ENCODE measurements around the gene NAT9.

Gene NAT9

DNA sequence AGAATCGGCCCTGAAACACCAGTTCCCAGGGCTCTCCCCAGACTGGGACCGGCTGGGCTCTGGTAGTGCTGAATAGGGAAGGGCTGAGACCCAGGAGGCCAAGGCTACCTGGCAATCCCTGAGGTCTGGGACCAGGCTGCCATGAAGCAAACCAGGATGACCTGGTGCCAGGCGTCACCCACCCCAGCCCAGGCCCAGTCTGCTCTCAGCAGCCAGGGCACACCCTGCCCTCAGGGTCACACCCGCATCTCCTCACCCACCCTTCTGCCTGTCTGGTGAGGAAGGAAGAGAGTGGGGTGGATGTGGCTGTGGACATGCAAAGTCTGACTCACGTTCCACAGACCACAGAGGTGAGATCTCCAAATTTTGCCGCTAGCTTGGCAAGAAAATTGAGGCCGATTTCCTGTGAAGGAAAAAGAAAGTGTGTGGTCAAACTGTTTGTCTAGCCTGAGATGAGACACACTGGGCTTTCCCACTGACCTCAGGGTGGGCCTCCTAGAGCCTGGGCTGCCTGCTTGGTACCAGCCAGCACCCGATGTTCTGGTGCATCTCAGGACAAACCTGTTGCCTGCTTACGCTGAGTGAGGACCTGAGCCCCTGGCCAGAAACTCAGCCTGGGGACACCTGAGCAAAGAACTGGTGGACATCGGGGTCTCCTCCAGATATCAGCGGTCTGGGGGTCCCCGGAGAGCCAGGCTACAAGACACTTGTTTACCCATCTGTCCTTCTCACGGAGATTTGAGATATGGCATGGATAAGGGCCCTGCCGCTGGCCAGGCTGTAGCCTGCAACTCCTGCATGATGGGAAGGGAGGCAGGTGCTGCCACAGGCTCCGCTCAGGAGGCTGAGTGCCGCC lies 45.4 kb downstream of the NAT9 start:
- DNase-seq (ENCODE audit: low read depth, low spot score): no peak

DNA sequence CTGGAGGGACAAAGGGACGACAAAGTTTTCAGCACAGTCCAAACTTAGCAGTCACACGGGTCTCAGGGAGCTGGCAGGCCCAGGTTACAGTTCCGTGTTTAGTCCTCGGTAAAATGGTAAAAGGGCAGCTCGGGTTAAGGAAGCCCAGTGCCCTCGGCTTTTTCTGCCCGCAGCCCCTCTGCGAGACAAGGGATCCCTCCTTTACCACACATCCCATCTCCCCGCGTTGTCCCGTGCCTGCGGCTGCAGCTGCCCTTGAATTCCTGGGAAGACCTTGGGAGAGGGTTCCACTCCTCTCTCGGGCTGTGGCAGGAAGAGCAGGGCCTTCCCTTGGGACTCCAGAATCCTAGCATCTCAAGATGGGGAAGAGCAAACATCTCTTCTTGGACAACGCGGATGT lies 46.3 kb downstream of the NAT9 start:
- no peak for DNase-seq (ENCODE audit: low read depth, low spot score)

DNA sequence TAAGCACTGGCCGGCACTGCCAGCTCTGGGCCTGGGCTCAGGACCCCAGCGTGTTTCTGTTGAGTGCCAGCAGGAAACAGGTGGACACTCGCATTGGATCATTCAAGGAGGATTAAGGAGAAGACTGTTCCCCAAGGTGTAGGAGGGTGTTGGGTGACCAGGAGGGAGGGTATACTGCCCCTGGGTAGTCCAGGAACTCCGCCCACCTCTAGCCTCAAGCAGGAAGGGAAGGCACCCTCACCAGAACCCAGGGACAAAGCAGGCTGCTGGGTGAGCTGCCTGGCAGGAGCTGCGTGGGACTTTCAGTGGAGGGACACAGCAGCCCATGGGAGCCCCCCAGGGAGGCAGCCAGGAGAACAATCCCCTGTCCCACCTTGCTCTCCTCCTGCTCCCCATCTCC lies 46.8 kb downstream of the NAT9 start:
- no peak for DNase-seq (ENCODE audit: low read depth, low spot score)

DNA sequence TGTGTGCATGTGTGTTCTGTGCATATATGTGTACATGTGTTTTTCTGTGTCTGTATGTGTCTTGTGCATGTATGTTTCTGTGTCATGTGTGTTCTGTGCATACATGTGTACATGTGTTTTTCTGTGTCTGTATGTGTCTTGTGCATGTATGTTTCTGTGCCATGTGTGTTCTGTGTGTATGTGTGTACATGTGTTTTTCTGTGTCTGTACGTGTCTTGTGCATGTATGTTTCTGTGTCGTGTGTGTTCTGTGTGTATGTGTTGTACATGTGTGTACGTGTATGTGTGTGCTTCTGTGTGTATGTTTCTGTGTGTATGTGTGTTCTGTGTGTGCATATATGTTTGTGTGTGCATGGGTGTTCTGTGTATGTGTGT lies 47.5 kb downstream of the NAT9 start:
- no peak for DNase-seq (ENCODE audit: low read depth, low spot score)

DNA sequence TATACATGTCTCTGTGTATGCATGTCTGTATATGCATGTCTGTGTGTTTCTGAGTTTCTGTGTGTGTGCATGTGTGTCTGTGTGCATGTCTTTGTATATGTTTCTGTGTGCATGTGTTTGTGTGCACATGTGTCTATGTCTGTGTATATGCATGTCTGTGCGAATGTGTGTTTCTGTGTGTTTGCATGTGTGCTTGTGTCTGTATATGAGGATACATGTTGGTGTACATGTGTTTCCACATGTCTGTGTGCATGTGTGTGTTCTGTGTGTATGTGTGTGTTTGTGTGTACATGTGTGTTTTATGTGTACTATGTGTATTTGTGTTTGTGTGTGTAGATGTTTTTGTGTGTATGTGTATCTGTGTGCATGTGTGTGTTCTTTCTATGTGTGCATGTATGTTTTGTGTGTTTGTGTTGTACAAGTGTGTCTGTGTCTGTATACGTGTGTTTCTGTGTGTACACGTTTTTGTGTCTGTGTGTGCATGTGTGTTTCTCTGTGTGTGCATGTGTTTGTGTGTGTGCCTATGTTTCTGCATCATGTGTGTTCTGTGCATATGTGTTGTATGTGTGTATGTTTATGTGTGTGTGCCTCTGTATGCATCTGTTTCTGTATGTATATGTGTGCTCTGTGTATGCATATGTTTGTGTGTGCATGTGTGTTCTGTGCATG lies 48.0 kb downstream of the NAT9 start:
- no peak for DNase-seq (ENCODE audit: low read depth, low spot score)

DNA sequence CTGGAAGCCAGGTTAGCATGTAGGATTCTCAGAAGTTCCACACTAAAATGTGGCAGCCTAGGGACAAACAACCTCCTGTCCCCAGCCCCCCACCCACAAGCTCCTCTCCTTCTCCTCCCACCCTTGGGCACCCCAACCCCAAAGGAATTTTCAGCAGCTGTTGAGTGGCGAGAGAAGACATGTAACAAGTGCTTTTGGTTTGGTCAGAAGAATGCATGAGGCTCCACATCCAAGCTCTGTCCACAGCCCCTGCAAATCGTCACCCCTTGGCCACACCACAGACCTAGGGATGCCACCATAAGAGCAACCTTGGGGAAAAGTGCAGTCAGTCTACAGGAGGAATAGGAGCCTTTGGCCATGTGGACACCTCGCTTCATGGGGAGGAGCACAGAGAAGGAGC lies 51.0 kb downstream of the NAT9 start:
- no peak for DNase-seq (ENCODE audit: low read depth, low spot score)

DNA sequence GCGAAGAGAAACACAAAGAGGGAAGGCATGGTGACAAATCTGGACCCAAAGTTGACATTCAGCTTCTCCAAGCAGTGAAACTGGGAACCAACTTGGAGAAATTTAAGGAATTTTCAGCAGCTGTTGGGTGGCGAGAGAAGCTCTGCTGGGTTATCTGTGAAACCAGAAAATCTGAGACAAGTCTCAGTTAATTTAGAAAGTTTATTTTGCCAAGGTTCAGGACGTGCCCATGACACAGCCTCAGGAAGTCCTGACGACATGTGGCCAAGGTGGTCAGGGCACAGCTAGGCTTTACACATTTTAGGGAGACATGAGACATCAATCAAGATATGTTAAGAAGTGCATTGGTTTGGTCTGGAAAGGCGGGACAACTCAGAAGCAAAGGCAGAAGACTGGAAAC lies 52.3 kb downstream of the NAT9 start:
- DNase-seq (ENCODE audit: low read depth, low spot score): no peak

DNA sequence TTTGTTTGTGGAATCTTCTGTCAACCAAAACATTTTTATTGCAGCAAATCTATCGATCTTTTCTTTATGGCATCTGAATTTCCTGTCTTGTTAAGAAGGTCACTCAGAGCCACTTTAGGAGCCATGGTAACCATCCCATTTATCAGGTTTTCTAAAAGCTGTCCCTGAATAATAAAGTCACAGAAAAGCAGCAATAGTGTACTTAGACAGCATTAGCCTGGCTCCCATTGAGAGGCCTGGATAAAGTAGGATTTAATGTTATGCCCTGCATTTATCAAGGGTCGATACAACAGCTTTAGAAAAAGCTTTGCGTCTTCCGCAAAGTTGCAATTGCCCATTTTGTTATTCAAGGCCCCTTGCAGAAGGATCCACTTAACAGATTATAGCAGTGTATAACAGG lies 53.4 kb downstream of the NAT9 start:
- no peak for DNase-seq (ENCODE audit: low read depth, low spot score)
